Parathyroid adenoma (tissue), 2 donors: ENCODE data around the gene NAP1L1.

Source experiments
- H2AFZ ChIP-seq: fragments of 300-600 bp; sonication (generic); one replicate; pipeline ENCODE4 v1.7.0; 2017; ENCODE audit warnings: antibody characterized with exemption, mild to moderate bottlenecking
- H3K27ac ChIP-seq: fragments of 300-600 bp; sonication (generic); one replicate; pipeline ENCODE4 v1.7.0; 2017
- H3K27me3 ChIP-seq: fragments of 300-600 bp; sonication (generic); one replicate; pipeline ENCODE4 v1.7.0; 2017; ENCODE audit warnings: low read length; ENCODE audit not compliant: control insufficient read depth, insufficient read depth
- H3K36me3 ChIP-seq: fragments of 300-600 bp; sonication (generic); one replicate; pipeline ENCODE4 v1.7.0; 2017; ENCODE audit warnings: low read length; ENCODE audit not compliant: control insufficient read depth, insufficient read depth
- H3K4me1 ChIP-seq: fragments of 300-600 bp; sonication (generic); one replicate; pipeline ENCODE4 v1.7.0; 2017; ENCODE audit warnings: control low read depth
- H3K4me2 ChIP-seq: fragments of 300-600 bp; sonication (generic); one replicate; pipeline ENCODE4 v1.7.0; 2017; ENCODE audit warnings: low read length
- H3K4me3 ChIP-seq: fragments of 300-600 bp; sonication (generic); one replicate; pipeline ENCODE4 v1.7.0; 2017; ENCODE audit warnings: low read depth, low read length
- H3K79me2 ChIP-seq: fragments of 300-600 bp; sonication (generic); one replicate; pipeline ENCODE4 v1.7.0; 2017; ENCODE audit warnings: control low read depth
- H3K9ac ChIP-seq: fragments of 300-600 bp; sonication (generic); one replicate; pipeline ENCODE4 v1.7.0; 2017; ENCODE audit warnings: mild to moderate bottlenecking
- H3K9me3 ChIP-seq: fragments of 300-600 bp; sonication (generic); one replicate; pipeline ENCODE4 v1.7.0; 2017; ENCODE audit warnings: low read length; ENCODE audit not compliant: control insufficient read depth
- TF ChIP-seq, protein P1 (sequence below): fragments of 300-600 bp; sonication (generic); IDR thresholded peaks from one replicate; pipeline ENCODE4 v1.7.0; 2017; ENCODE audit warnings: antibody characterized with exemption, mild to moderate bottlenecking
- donor health status: primary hyperparathyroidism.

NAP1L1 gene

DNA sequence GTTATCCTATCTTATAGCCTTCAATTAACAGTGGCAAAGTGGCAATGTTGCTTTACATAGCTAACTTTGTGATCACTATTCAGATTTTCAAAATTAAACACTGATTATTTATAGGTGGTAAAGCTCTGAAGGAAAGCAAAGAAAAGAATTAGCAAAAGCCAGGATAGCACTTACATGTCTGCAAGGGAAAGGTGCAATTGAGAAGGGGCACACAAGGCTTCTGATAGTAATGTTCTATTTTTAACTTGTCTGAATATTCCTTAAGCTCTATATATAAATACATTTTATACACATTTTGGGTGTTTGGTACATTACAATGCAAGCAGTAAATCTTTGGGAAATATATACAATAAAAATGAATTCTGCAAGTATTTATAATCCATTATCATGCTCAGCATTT is 10.9 kb downstream of the NAP1L1 start:
- Histone ChIP-seq H3K36me3 (no peaks in the 10 kb centered on the region), H2AFZ (no peak overlapping the region), H3K4me3 (no peak overlapping the region), H3K9me3 (peaks cover 2% of the 10 kb centered on the region), H3K27ac (no peak overlapping the region), H3K4me1 (peaks cover 5% of the 10 kb centered on the region), H3K9ac (no peak overlapping the region), H3K79me2 (peaks cover 57% of the 10 kb centered on the region), H3K4me2 (no peak overlapping the region), H3K27me3 (no peaks in the 10 kb centered on the region)
- TF ChIP-seq, protein P1, sequence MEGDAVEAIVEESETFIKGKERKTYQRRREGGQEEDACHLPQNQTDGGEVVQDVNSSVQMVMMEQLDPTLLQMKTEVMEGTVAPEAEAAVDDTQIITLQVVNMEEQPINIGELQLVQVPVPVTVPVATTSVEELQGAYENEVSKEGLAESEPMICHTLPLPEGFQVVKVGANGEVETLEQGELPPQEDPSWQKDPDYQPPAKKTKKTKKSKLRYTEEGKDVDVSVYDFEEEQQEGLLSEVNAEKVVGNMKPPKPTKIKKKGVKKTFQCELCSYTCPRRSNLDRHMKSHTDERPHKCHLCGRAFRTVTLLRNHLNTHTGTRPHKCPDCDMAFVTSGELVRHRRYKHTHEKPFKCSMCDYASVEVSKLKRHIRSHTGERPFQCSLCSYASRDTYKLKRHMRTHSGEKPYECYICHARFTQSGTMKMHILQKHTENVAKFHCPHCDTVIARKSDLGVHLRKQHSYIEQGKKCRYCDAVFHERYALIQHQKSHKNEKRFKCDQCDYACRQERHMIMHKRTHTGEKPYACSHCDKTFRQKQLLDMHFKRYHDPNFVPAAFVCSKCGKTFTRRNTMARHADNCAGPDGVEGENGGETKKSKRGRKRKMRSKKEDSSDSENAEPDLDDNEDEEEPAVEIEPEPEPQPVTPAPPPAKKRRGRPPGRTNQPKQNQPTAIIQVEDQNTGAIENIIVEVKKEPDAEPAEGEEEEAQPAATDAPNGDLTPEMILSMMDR = no peak

DNA sequence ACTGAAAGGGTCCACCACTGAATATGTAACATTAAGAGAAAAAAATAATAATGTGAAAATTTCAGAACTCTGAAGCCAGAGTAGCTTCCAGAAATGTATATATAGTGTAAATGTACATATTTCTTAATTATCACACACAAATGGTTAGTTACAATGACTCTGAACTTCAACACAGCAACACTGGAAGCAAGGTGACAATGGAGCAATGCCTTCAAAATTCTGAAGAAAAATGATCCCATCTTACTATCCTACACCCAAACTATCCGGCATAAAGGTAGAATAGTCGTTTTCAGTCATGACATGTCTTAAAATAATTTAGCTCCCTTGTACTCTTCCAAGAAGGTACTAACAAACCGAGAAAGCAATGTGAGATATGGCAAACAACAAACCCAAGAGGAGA is 11.9 kb downstream of the NAP1L1 start:
- H3K36me3 ChIP-seq = no peaks in the 10 kb centered on the region
- no peaks in the 10 kb centered on the region for H3K9me3 ChIP-seq
- no peak overlapping the region for H3K27ac ChIP-seq
- H3K79me2 ChIP-seq = peaks cover 48% of the 10 kb centered on the region
- H3K4me3 ChIP-seq = no peak overlapping the region
- H3K9ac ChIP-seq = no peak overlapping the region
- no peak overlapping the region for H3K4me2 ChIP-seq
- no peak overlapping the region for H2AFZ ChIP-seq
- peaks cover 5% of the 10 kb centered on the region for H3K4me1 ChIP-seq
- H3K27me3 ChIP-seq = no peaks in the 10 kb centered on the region
- TF ChIP-seq, protein P1 = no peak

DNA sequence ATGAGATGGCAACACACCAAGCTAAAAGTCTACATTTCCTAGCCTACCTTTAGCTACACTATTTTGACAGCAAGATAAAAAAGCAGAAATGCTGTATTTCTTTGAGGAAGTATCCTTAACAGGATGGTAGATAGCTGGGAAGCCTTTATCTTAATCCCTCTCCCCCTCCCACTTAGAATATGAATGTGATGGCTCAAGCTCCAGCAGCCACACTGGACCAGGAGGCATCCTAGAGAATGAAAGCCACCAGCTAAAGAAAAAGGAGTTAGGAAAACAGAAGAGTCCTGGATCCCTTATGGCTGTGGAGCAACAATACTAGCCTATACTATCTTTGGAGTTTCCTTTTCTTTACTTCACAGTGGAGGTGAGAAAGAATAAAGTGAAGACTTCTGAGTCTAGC is 15.1 kb downstream of the NAP1L1 start:
- Histone ChIP-seq H3K36me3 (no peaks in the 10 kb centered on the region), H3K9me3 (no peaks in the 10 kb centered on the region), H3K9ac (no peak overlapping the region), H3K4me1 (peaks cover 5% of the 10 kb centered on the region), H2AFZ (no peak overlapping the region), H3K27ac (no peak overlapping the region), H3K4me2 (no peak overlapping the region), H3K27me3 (no peaks in the 10 kb centered on the region), H3K79me2 (peaks cover 38% of the 10 kb centered on the region), H3K4me3 (no peak overlapping the region)
- TF ChIP-seq, protein P1 = no peak

DNA sequence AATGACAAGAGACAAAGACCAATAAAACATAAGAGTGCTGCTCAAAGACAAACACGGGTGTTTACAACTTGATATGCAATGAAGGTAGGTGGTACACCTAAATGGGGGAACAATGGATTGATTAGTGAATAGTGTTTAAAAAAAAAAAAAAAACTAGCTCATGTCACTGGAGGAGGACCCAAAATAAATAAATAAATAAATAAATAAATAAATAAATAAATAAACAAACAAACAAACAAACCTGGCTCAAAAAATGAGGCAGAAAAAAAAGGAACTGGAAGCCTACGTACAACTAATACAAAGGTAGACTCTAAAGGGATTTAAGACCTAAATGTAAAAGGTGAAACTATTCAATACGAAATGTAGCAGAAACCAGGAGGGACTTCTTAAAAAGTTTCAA is 18.6 kb downstream of the NAP1L1 start:
- H3K9me3 ChIP-seq = no peaks in the 10 kb centered on the region
- H3K27me3 ChIP-seq = no peaks in the 10 kb centered on the region
- no peak overlapping the region for H3K27ac ChIP-seq
- peaks cover 28% of the 10 kb centered on the region for H3K79me2 ChIP-seq
- no peak overlapping the region for H3K4me3 ChIP-seq
- H3K9ac ChIP-seq = no peak overlapping the region
- TF ChIP-seq, protein P1 = no peak
- H3K4me1 ChIP-seq = peaks cover 10% of the 10 kb centered on the region
- no peak overlapping the region for H3K4me2 ChIP-seq
- no peaks in the 10 kb centered on the region for H3K36me3 ChIP-seq
- no peak overlapping the region for H2AFZ ChIP-seq

DNA sequence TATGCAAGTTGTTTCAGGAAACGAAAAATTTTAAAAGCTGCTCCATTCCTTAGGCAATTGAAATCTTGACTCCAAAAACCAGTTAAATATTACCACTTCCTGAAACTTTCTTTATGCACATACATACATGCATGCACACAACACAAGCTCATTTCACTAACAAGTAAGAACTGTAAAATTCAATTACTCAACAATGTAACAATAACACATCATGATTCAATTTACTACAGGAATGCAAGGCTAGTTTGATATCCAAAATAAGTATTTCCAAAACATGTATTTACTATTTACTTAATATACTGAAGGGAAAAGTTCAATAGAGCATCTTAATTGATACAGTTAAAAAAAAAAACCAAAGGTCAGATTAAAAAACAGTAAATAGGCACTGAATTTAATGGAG is 19.6 kb downstream of the NAP1L1 start:
- Histone ChIP-seq H2AFZ (no peak overlapping the region), H3K9ac (no peak overlapping the region), H3K79me2 (peaks cover 26% of the 10 kb centered on the region), H3K9me3 (no peaks in the 10 kb centered on the region), H3K4me2 (no peak overlapping the region), H3K4me1 (peaks cover 10% of the 10 kb centered on the region), H3K4me3 (no peak overlapping the region), H3K27me3 (no peaks in the 10 kb centered on the region), H3K36me3 (no peaks in the 10 kb centered on the region), H3K27ac (no peak overlapping the region)
- TF ChIP-seq, protein P1 = no peak
